Middle frontal gyrus (tissue), 1 donor: ENCODE measurements around the gene PLD3.

ENCODE experiments used
- DNase-seq: peaks from one replicate; pipeline ENCODE4 v3.0.0-alpha.2; 2015; ENCODE audit warnings: low spot score; ENCODE audit errors: extremely low spot score

Gene PLD3

GRCh38 chr19:40411958-40412499, 63.5 kb downstream of the PLD3 start:
- DNase-seq = no peak

GRCh38 chr19:40412866-40413265, 64.4 kb downstream of the PLD3 start:
- DNase-seq = no peak

- no peak for DNase-seq
Measured at GRCh38 chr19:40413291-40413845, 64.9 kb downstream of the PLD3 start, which contains the start of gene PRX. Gene PRX, minus strand, starts transcription at chr19:40413378. Its CDS starts 5,446 bp downstream, at chr19:40407932.

- DNase-seq = no peak
Measured at GRCh38 chr19:40414542-40415535, 66.3 kb downstream of the PLD3 start.

- DNase-seq = no peak
Measured at GRCh38 chr19:40415768-40416167, 67.3 kb downstream of the PLD3 start.

- DNase-seq = no peak
Measured at GRCh38 chr19:40416918-40417642, 68.6 kb downstream of the PLD3 start.

GRCh38 chr19:40417643-40417981, 69.1 kb downstream of the PLD3 start:
- no peak for DNase-seq

- DNase-seq = no peak
Measured at GRCh38 chr19:40418040-40418439, 69.5 kb downstream of the PLD3 start.

- no peak for DNase-seq
Measured at GRCh38 chr19:40419066-40419612, 70.6 kb downstream of the PLD3 start.

GRCh38 chr19:40419780-40420179, 71.3 kb downstream of the PLD3 start:
- DNase-seq = no peak

GRCh38 chr19:40420451-40420765, 71.9 kb downstream of the PLD3 start:
- no peak for DNase-seq

GRCh38 chr19:40420766-40421765, 72.6 kb downstream of the PLD3 start:
- DNase-seq = peak; percentile 54

- no peak for DNase-seq
Measured at GRCh38 chr19:40421993-40422747, 73.7 kb downstream of the PLD3 start.

- no peak for DNase-seq
Measured at GRCh38 chr19:40422748-40423566, 74.5 kb downstream of the PLD3 start.

- DNase-seq = no peak
Measured at GRCh38 chr19:40423938-40424337, 75.4 kb downstream of the PLD3 start.

GRCh38 chr19:40424637-40425449, 76.3 kb downstream of the PLD3 start:
- DNase-seq = no peak

GRCh38 chr19:40425450-40426287, 77.2 kb downstream of the PLD3 start, which contains the start of gene SERTAD1:
Gene SERTAD1, minus strand, starts transcription at chr19:40425992. Its CDS starts 2,446 bp downstream, at chr19:40423546.
- DNase-seq = peak; percentile 100
